OCI-LY1 (cell line): Measurements from ENCODE around the gene MEP1A.
"Not testable (repeated sequence)": the region's sequence is repeated elsewhere in the genome, so short reads cannot be mapped to it uniquely, and the experiment has no call there.

ENCODE experiments used
- H2AFZ ChIP-seq: fragments of 200-600 bp; sonication (generic), shearing (Covaris generic); 2 replicates; pipeline ENCODE4 v1.6.0; 2014; ENCODE audit warnings: antibody characterized with exemption, mild to moderate bottlenecking, low read length
- H3F3A ChIP-seq: fragments of 200-600 bp; sonication (generic), shearing (Covaris generic); 2 replicates; pipeline ENCODE4 v1.6.0; 2014; ENCODE audit warnings: mild to moderate bottlenecking, antibody characterized with exemption, low read length, moderate library complexity; ENCODE audit not compliant: insufficient read depth
- H3K27ac ChIP-seq: fragments of 200-600 bp; sonication (generic); 2 replicates; pipeline ENCODE4 v1.5.1; 2014; ENCODE audit warnings: low read length, mixed run types, mild to moderate bottlenecking, low read depth; ENCODE audit not compliant: poor library complexity, severe bottlenecking
- H3K27me3 ChIP-seq: fragments of 200-600 bp; sonication (generic); 2 replicates; pipeline ENCODE4 v1.6.0; 2014; ENCODE audit warnings: antibody characterized with exemption, mild to moderate bottlenecking, low read length, moderate library complexity; ENCODE audit not compliant: insufficient read depth
- H3K36me3 ChIP-seq: fragments of 200-600 bp; sonication (generic); 2 replicates; pipeline ENCODE4 v1.6.1; 2014; ENCODE audit warnings: mild to moderate bottlenecking, antibody characterized with exemption, low read length, moderate library complexity, mixed read lengths; ENCODE audit not compliant: insufficient read depth
- H3K4me1 ChIP-seq: fragments of 200-600 bp; sonication (generic); 2 replicates; pipeline ENCODE4 v1.5.1; 2014; ENCODE audit warnings: mild to moderate bottlenecking, low read length, moderate library complexity; ENCODE audit not compliant: insufficient read depth, severe bottlenecking
- H3K4me2 ChIP-seq: fragments of 200-600 bp; sonication (generic), shearing (Covaris generic); 2 replicates; pipeline ENCODE4 v1.6.1; 2014; ENCODE audit warnings: low read length
- H3K4me3 ChIP-seq: fragments of 200-600 bp; sonication (generic); 2 replicates; pipeline ENCODE4 v1.5.1; 2014; ENCODE audit warnings: low read length, low read depth, mild to moderate bottlenecking, mixed read lengths; ENCODE audit not compliant: poor library complexity, severe bottlenecking
- H3K79me2 ChIP-seq: fragments of 200-600 bp; shearing (Covaris generic); 2 replicates; pipeline ENCODE4 v1.6.1; 2016; ENCODE audit warnings: mixed run types, low read length, mixed read lengths; ENCODE audit not compliant: insufficient read depth
- H3K9ac ChIP-seq: fragments of 200-600 bp; sonication (generic), shearing (Covaris generic); 2 replicates; pipeline ENCODE4 v1.6.1; 2014; ENCODE audit warnings: mild to moderate bottlenecking, low read length, mixed read lengths
- H3K9me2 ChIP-seq: fragments of 200-600 bp; sonication (generic), shearing (Covaris generic); 2 replicates; pipeline ENCODE4 v1.6.1; 2014; ENCODE audit warnings: low read depth, mild to moderate bottlenecking, low read length, mixed read lengths
- H3K9me3 ChIP-seq: fragments of 200-600 bp; shearing (Covaris generic); 2 replicates; pipeline ENCODE4 v1.6.1; 2014; ENCODE audit warnings: low read length, mixed read lengths
- H4K20me1 ChIP-seq: fragments of 200-600 bp; sonication (generic), shearing (Covaris generic); 2 replicates; pipeline ENCODE4 v1.6.0; 2016; ENCODE audit warnings: mild to moderate bottlenecking, low read length; ENCODE audit not compliant: insufficient read depth
- CTCF ChIP-seq: fragments of 200-600 bp; sonication (generic), shearing (Covaris generic); IDR thresholded peaks from 2 replicates; pipeline ENCODE4 v1.5.1; 2017; ENCODE audit warnings: mild to moderate bottlenecking, antibody characterized with exemption, low read length, moderate library complexity, mixed read lengths
- EZH2 ChIP-seq: fragments of 200-600 bp; sonication (generic), shearing (Covaris generic); IDR thresholded peaks from 2 replicates; pipeline ENCODE4 v1.8.0; 2017; ENCODE audit warnings: borderline replicate concordance, mixed run types, mild to moderate bottlenecking, antibody characterized with exemption, low read length, moderate library complexity, mixed read lengths

Gene MEP1A

GRCh38 chr6:46793138-46793537, at the start of gene MEP1A:
Gene MEP1A (plus strand): TSS chr6:46793389. CDS start chr6:46793399, 10 bp downstream.
- H2AFZ ChIP-seq, result no peak within 1 kb of the TSS
- TF ChIP-seq CTCF (no peak), EZH2 (no peak)
- H3K27ac ChIP-seq, result no peak within 1 kb of the TSS
- H3F3A ChIP-seq, result no peaks in the 10 kb centered on the region
- H3K79me2 ChIP-seq, result no peaks in the 10 kb centered on the region
- no peaks in the 10 kb centered on the region for H3K36me3 ChIP-seq
- no peaks in the 10 kb centered on the region for H4K20me1 ChIP-seq
- H3K4me2 ChIP-seq, result no peak within 1 kb of the TSS
- H3K9me3 ChIP-seq, result no peaks in the 10 kb centered on the region
- no peak within 1 kb of the TSS for H3K4me3 ChIP-seq
- no peaks in the 10 kb centered on the region for H3K27me3 ChIP-seq
- H3K9me2 ChIP-seq, result no peaks in the 10 kb centered on the region
- no peak within 1 kb of the TSS for H3K9ac ChIP-seq
- H3K4me1 ChIP-seq, result no peaks in the 10 kb centered on the region

- TF ChIP-seq EZH2 (no peak), CTCF (no peak)
- H3K4me2 ChIP-seq, result no peak overlapping the region
- H3K4me3 ChIP-seq, result no peak overlapping the region
- H3K79me2 ChIP-seq, result no peaks in the 10 kb centered on the region
- no peaks in the 10 kb centered on the region for H3K9me2 ChIP-seq
- H3K9me3 ChIP-seq, result no peaks in the 10 kb centered on the region
- H3K36me3 ChIP-seq, result no peaks in the 10 kb centered on the region
- no peak overlapping the region for H3K27ac ChIP-seq
- H3K27me3 ChIP-seq, result no peaks in the 10 kb centered on the region
- no peak overlapping the region for H3K9ac ChIP-seq
- no peak overlapping the region for H2AFZ ChIP-seq
- H3K4me1 ChIP-seq, result no peaks in the 10 kb centered on the region
- no peaks in the 10 kb centered on the region for H4K20me1 ChIP-seq
- no peaks in the 10 kb centered on the region for H3F3A ChIP-seq
Measured at GRCh38 chr6:46743425-46744158, 49.6 kb upstream of the MEP1A start.

- H3K79me2 ChIP-seq, H3K4me2 ChIP-seq, H3F3A ChIP-seq, H2AFZ ChIP-seq, H3K36me3 ChIP-seq, H3K9me2 ChIP-seq, H3K9ac ChIP-seq, H3K9me3 ChIP-seq, H4K20me1 ChIP-seq, H3K27ac ChIP-seq, H3K4me1 ChIP-seq, H3K4me3 ChIP-seq, H3K27me3 ChIP-seq: not testable (repeated sequence)
Measured at GRCh38 chr6:46744159-46744725, 48.9 kb upstream of the MEP1A start.

- H3K4me1 ChIP-seq, result no peaks in the 10 kb centered on the region
Measured at GRCh38 chr6:46745973-46746372, 47.2 kb upstream of the MEP1A start.

More at GRCh38 chr6:46745973-46746372, 47.2 kb upstream of the MEP1A start:
- no peaks in the 10 kb centered on the region for H3K27me3 ChIP-seq
- H2AFZ ChIP-seq, result no peak overlapping the region
- H3K9ac ChIP-seq, result no peak overlapping the region
- no peaks in the 10 kb centered on the region for H3K79me2 ChIP-seq
- H3K9me2 ChIP-seq, result no peaks in the 10 kb centered on the region
- H3K9me3 ChIP-seq, result no peaks in the 10 kb centered on the region
- no peaks in the 10 kb centered on the region for H4K20me1 ChIP-seq
- H3K4me2 ChIP-seq, result no peak overlapping the region
- H3K4me3 ChIP-seq, result no peak overlapping the region
- no peaks in the 10 kb centered on the region for H3K36me3 ChIP-seq
- TF ChIP-seq EZH2 (no peak), CTCF (no peak)
- H3K27ac ChIP-seq, result no peak overlapping the region
- H3F3A ChIP-seq, result no peaks in the 10 kb centered on the region
